ENCODE data around the gene FAM200A.

GRCh38 chr7:99551334-99551733 is 580 bp downstream of the FAM200A start:
- no peak for TF ChIP-seq CTCF (optimal IDR thresholded peaks at IDR 0.05 in 1 of 3, IDR thresholded peaks at IDR 0.05 in 1 of 3, conservative IDR thresholded peaks at IDR 0.05 in 1 of 3; ENCODE audit: extremely low read depth in 1 of 3, insufficient read depth in 2 of 3, low read length in 3 of 3)
- TF ChIP-seq EZH2 (IDR thresholded peaks at IDR 0.05; ENCODE audit: low read length): no peak
